Measurements from ENCODE around the gene ACOXL. TPM values are rescaled to one million over a fixed set of nuclear protein-coding genes. Genes with fewer than 3 reads are reported as not detected.

The ACOXL gene
- total and polyA plus RNA-seq, 9 of the 15 experiments (the other 6 are each of a cell fraction or from before 2014, with no cell fraction given) = 0.31 to 0.56 TPM; not detected in 7

DNA sequence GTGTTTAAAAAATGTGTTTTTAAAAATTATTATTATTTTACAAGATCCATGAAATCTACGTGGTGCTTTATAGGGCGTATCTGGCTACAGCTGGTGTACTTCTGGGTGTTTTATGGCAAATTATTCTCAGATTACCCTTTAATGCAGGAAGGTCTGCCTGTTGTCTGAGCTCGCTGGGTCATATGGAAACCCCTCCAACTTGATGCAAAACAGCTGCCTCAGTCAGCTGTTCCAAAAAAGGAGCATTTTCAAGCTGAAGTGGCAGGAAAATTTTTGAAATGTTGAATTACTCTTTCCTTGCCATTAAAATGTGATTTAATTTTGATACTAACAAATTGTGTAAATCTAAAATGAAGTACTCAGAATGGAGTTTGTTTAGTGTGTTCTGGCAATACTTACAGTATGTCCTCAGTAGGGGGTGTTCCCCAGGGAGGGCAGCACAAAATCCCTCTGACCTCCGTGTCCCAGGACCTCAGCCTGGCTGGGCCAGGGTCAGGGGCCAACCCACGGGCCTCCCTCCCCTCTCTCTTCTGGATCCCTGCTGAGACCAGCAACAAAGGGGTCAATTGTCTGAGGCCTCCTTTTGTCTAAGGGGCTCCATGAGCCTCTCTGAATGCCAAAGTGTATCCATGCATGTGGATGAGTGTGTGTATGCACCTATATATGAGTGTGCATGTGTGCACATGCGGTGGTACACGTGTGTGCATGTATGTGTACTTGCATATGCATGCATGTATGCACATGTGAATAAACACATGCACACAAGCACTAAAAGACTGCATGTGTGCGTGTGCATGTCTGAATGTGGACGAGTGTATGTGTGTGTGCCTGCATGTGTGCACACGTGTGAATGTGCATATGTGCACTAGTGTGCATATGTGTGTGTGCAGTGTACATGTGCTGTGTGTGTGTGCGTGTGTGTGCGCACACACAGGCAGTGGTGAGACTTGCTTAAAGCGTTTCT is 105.4 kb downstream of the ACOXL start:
- Histone ChIP-seq H3K9ac (ENCODE audit: insufficient read depth in 1 of 2, low read depth in 2 of 2, low read length in 2 of 2) (no peak overlapping the region), H3K36me3 (ENCODE audit: control insufficient read depth, insufficient read depth, low read length) (no peaks in the 10 kb centered on the region), H3K4me1 (replicated peaks in 1 of 2; ENCODE audit: control insufficient read depth in 2 of 2, insufficient read depth in 2 of 2, low read length in 2 of 2) (no peaks in the 10 kb centered on the region), H3K4me3 (no peak overlapping the region), H4K20me1 (replicated peaks; ENCODE audit: control insufficient read depth, insufficient read depth, low read length) (no peaks in the 10 kb centered on the region; the same call in 1 of the 2 replicates), H3K79me2 (ENCODE audit: control insufficient read depth, insufficient read depth, low read length) (no peaks in the 10 kb centered on the region), H3K27ac (ENCODE audit: extremely low read depth, low read depth, low read length) (no peak overlapping the region), H3K27me3 (ENCODE audit: control insufficient read depth in 2 of 2, insufficient read depth in 2 of 2, low read length in 2 of 2) (peaks cover 12 to 38% of the 10 kb centered on the region in 2 experiments; a peak in 4 of 5 replicates), H3K9me3 (replicated peaks; ENCODE audit: control insufficient read depth, insufficient read depth, low read depth, low read length) (no peaks in the 10 kb centered on the region), H3K9me1 (ENCODE audit: control insufficient read depth, insufficient read depth, low read length) (no peaks in the 10 kb centered on the region), H2AFZ (ENCODE audit: low read depth, low read length) (no peak overlapping the region), H3K4me2 (ENCODE audit: insufficient read depth, low read length) (no peak overlapping the region)
- POLR2A ChIA-PET = no interaction called here
- CTCF ChIA-PET (ENCODE audit: low intra/inter-chr PET ratio) = no interaction called here
- intact Hi-C loops (cut with micrococcal nuclease) (no loop called here), in situ Hi-C loops (cut with MboI) (no loop called here)
- no peak for DNase-seq (ENCODE audit: extremely low read depth in 1 of 4, low spot score in 3 of 4)
- no peak for ATAC-seq
- no TSS peak for BruUV-seq (replicated peaks)
- 2% methylated on average over 12 of the region's 13 CpGs for WGBS (ENCODE audit: insufficient coverage, low coverage, missing lambda C conversion rate)
- TF ChIP-seq, protein P1, sequence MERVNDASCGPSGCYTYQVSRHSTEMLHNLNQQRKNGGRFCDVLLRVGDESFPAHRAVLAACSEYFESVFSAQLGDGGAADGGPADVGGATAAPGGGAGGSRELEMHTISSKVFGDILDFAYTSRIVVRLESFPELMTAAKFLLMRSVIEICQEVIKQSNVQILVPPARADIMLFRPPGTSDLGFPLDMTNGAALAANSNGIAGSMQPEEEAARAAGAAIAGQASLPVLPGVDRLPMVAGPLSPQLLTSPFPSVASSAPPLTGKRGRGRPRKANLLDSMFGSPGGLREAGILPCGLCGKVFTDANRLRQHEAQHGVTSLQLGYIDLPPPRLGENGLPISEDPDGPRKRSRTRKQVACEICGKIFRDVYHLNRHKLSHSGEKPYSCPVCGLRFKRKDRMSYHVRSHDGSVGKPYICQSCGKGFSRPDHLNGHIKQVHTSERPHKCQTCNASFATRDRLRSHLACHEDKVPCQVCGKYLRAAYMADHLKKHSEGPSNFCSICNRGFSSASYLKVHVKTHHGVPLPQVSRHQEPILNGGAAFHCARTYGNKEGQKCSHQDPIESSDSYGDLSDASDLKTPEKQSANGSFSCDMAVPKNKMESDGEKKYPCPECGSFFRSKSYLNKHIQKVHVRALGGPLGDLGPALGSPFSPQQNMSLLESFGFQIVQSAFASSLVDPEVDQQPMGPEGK (CRISPR knock-in tag; IDR thresholded peaks at IDR 0.05; ENCODE audit: borderline replicate concordance) = no peak
- peak in 1 of 2 experiments; percentile 61; a peak in 1 of 4 replicates for TF ChIP-seq KDM1A (IDR thresholded peaks at IDR 0.05)
- FAIRE-seq = no peak

Measured in K562 (cell line).